H1 (cell line): ENCODE data around the gene OR8H2. TPM values are rescaled to one million over a fixed set of nuclear protein-coding genes. Genes with fewer than 3 reads are reported as not detected.
"Not testable (repeated sequence)": the region's sequence is repeated elsewhere in the genome, so short reads cannot be mapped to it uniquely, and the experiment has no call there.

Experiments used
- CTCF ChIA-PET: fragments of 300-600 bp; sonication (Branson Sonifier 250); formaldehyde crosslinking; loops from one replicate; lab custom pipeline; 2021; ENCODE audit not compliant: partially characterized antibody; lab: Charles Lee
- POLR2A ChIA-PET: fragments of 300-600 bp; sonication (Branson Sonifier 250); formaldehyde crosslinking; loops from one replicate; lab custom pipeline; 2021; ENCODE audit warnings: inconsistent platforms; ENCODE audit not compliant: partially characterized antibody; lab: Charles Lee
- DNase-seq, 2 experiments: peaks; one replicate each; pipeline versions ENCODE4 v3.0.0 to v3.0.0-alpha.2; 2010 to 2022; ENCODE audit warnings: low spot score in 2 of 2, low read depth in 1 of 2, mixed read lengths in 1 of 2
- FAIRE-seq: peaks from 2 replicates; lab custom pipeline; 2011; peaks lifted over from hg19 to GRCh38; lab: Jason Lieb, UNC
- H2AFZ ChIP-seq: 2 replicates; pipeline ENCODE4 v1.8.1; 2012; ENCODE audit warnings: low read length, inconsistent platforms
- H2AK5ac ChIP-seq: 2 replicates; pipeline ENCODE4 v1.6.1; 2013; ENCODE audit warnings: low read depth, low read length
- H2BK120ac ChIP-seq: replicated peaks from 2 replicates; pipeline ENCODE3; 2013; ENCODE audit warnings: low read depth, low read length, inconsistent platforms
- H2BK12ac ChIP-seq: 2 replicates; pipeline ENCODE4 v1.6.1; 2013; ENCODE audit warnings: low read depth, low read length
- H2BK15ac ChIP-seq: 2 replicates; pipeline ENCODE4 v1.6.1; 2013; ENCODE audit warnings: low read length
- H2BK20ac ChIP-seq: 2 replicates; pipeline ENCODE4 v1.6.1; 2013; ENCODE audit warnings: low read length
- H2BK5ac ChIP-seq: 2 replicates; pipeline ENCODE4 v1.6.1; 2013; ENCODE audit warnings: low read depth, low read length
- H3K14ac ChIP-seq: 2 replicates; pipeline ENCODE4 v1.6.1; 2013; ENCODE audit warnings: inconsistent platforms; ENCODE audit not compliant: insufficient read length
- H3K18ac ChIP-seq: 2 replicates; pipeline ENCODE4 v1.6.1; 2013; ENCODE audit warnings: low read length; ENCODE audit errors: extremely low read depth
- H3K23ac ChIP-seq: 2 replicates; pipeline ENCODE4 v1.6.1; 2013; ENCODE audit warnings: inconsistent platforms; ENCODE audit not compliant: insufficient read length
- H3K23me2 ChIP-seq: 2 replicates; pipeline ENCODE4 v1.6.1; 2013; ENCODE audit warnings: low read depth, low read length
- H3K27ac ChIP-seq: 2 replicates; pipeline ENCODE4 v1.6.1; 2011; ENCODE audit warnings: low read depth, low read length, inconsistent platforms
- H3K27me3 ChIP-seq, 4 experiments: replicated peaks in 1 of 4; 1 replicate in 1 of 4; 2 replicates in 3 of 4; pipeline versions ENCODE4 v1.6.1 to v1.8.1; 2011 to 2013; ENCODE audit warnings: low read length in 3 of 4, mild to moderate bottlenecking in 3 of 4, inconsistent platforms in 2 of 4, mixed read lengths in 2 of 4, moderate library complexity in 1 of 4; ENCODE audit not compliant: control insufficient read depth in 3 of 4, insufficient read depth in 3 of 4; ENCODE audit errors: extremely low read depth in 1 of 4
- H3K36me3 ChIP-seq, 4 experiments: 2 replicates each; pipeline versions ENCODE4 v1.6.1 to v1.8.1; 2011 to 2013; ENCODE audit warnings: mild to moderate bottlenecking in 4 of 4, low read length in 3 of 4, moderate library complexity in 2 of 4, control low read depth in 1 of 4, inconsistent platforms in 1 of 4; ENCODE audit not compliant: insufficient read depth in 4 of 4, control insufficient read depth in 2 of 4
- H3K4ac ChIP-seq: replicated peaks from 2 replicates; pipeline ENCODE3; 2013; ENCODE audit warnings: low read length, low read depth, mixed read lengths, inconsistent platforms; ENCODE audit not compliant: insufficient read length
- H3K4me1 ChIP-seq, 4 experiments: replicated peaks in 1 of 4; 1 replicate in 1 of 4; 2 replicates in 3 of 4; pipeline versions ENCODE4 v1.6.1 to v1.8.1; 2011 to 2013; ENCODE audit warnings: low read length in 3 of 4, inconsistent platforms in 2 of 4, mixed read lengths in 1 of 4; ENCODE audit not compliant: insufficient read depth in 4 of 4, control insufficient read depth in 3 of 4
- H3K4me2 ChIP-seq, 2 experiments: 2 replicates each; pipeline versions ENCODE4 v1.6.1 to v1.8.1; 2011 to 2013; ENCODE audit warnings: low read depth in 2 of 2, low read length in 2 of 2, control low read depth in 1 of 2, inconsistent platforms in 1 of 2, mild to moderate bottlenecking in 1 of 2; ENCODE audit not compliant: insufficient read depth in 1 of 2
- H3K4me3 ChIP-seq, 4 experiments: fragments of 200-600, 300-600 bp in 1 of 4; sonication (generic), shearing (Covaris generic), sonication (Bioruptor Twin) in 1 of 4; 2 replicates each; pipeline versions ENCODE4 v1.5.1 to v1.8.1; 2011 to 2016; ENCODE audit warnings: low read length in 4 of 4, low read depth in 3 of 4, control low read depth in 2 of 4, inconsistent platforms in 2 of 4, mild to moderate bottlenecking in 2 of 4, mixed read lengths in 1 of 4, moderate library complexity in 1 of 4; ENCODE audit not compliant: insufficient read depth in 2 of 4; ENCODE audit errors: extremely low read depth in 1 of 4
- H3K56ac ChIP-seq: replicated peaks from 2 replicates; pipeline ENCODE3; 2013; ENCODE audit warnings: low read depth, mild to moderate bottlenecking, mixed read lengths, low read length, inconsistent platforms; ENCODE audit not compliant: insufficient read length
- H3K79me1 ChIP-seq: 2 replicates; pipeline ENCODE4 v1.6.1; 2013; ENCODE audit warnings: low read depth, low read length, control low read depth
- H3K79me2 ChIP-seq, 2 experiments: 2 replicates each; pipeline versions ENCODE4 v1.6.1 to v1.8.1; 2012 to 2013; ENCODE audit warnings: low read length in 2 of 2, mild to moderate bottlenecking in 2 of 2, inconsistent platforms in 1 of 2; ENCODE audit not compliant: insufficient read depth in 2 of 2, control insufficient read depth in 1 of 2
- H3K9ac ChIP-seq, 4 experiments: replicated peaks in 1 of 4; 1 replicate in 1 of 4; 2 replicates in 3 of 4; pipeline versions ENCODE4 v1.6.1 to v1.8.1; 2011 to 2013; ENCODE audit warnings: low read depth in 3 of 4, low read length in 3 of 4, control low read depth in 2 of 4, mild to moderate bottlenecking in 2 of 4, moderate library complexity in 2 of 4, inconsistent platforms in 1 of 4; ENCODE audit errors: extremely low read depth in 1 of 4
- H3K9me3 ChIP-seq, 2 experiments: 2 replicates each; pipeline versions ENCODE4 v1.6.1 to v1.8.1; 2012 to 2013; ENCODE audit warnings: mild to moderate bottlenecking in 2 of 2, moderate library complexity in 2 of 2, control low read depth in 1 of 2, inconsistent platforms in 1 of 2, low read depth in 1 of 2, low read length in 1 of 2, mixed read lengths in 1 of 2; ENCODE audit not compliant: insufficient read depth in 2 of 2
- H4K20me1 ChIP-seq, 2 experiments: replicated peaks in 1 of 2; 2 replicates each; pipeline versions ENCODE3 to v1.8.1; 2011 to 2013; ENCODE audit warnings: inconsistent platforms in 2 of 2, low read length in 2 of 2, mild to moderate bottlenecking in 1 of 2; ENCODE audit not compliant: insufficient read depth in 2 of 2, control insufficient read depth in 1 of 2
- H4K5ac ChIP-seq: 2 replicates; pipeline ENCODE4 v1.6.1; 2013; ENCODE audit warnings: low read length, low read depth, mixed read lengths, inconsistent platforms; ENCODE audit not compliant: insufficient read length
- H4K8ac ChIP-seq: 2 replicates; pipeline ENCODE4 v1.8.0; 2013; ENCODE audit warnings: mild to moderate bottlenecking, moderate library complexity, low read length, inconsistent platforms; ENCODE audit not compliant: insufficient read depth; ENCODE audit errors: extremely low read depth
- H4K91ac ChIP-seq: replicated peaks from 2 replicates; pipeline ENCODE3; 2013; ENCODE audit warnings: low read length, mixed read lengths, inconsistent platforms; ENCODE audit not compliant: insufficient read length
- WGBS, 2 experiments: shearing (Covaris generic) in 1 of 2; methylation state at CpG; one replicate each; pipeline versions ENCODE4 v1.1.6 to v1.1.7; 2013 to 2015; ENCODE audit warnings: low lambda C conversion rate in 2 of 2, mixed read lengths in 2 of 2, inconsistent platforms in 1 of 2, low coverage in 1 of 2, missing lambda C conversion rate in 1 of 2; ENCODE audit not compliant: insufficient replicate concordance in 2 of 2, insufficient coverage in 1 of 2, insufficient read length in 1 of 2; ENCODE audit errors: extremely low coverage in 1 of 2, missing lambda C conversion rate in 1 of 2; 5-methylcytosine and 5-hydroxymethylcytosine counted together
- polyA plus RNA-seq, 7 experiments: library from polyadenylated mRNA; depleted of rRNA in 3 of 7; stranded (reverse) in 5 of 7; unstranded in 2 of 7; fragments of >200 nt in 5 of 7; fragments of 200-250 nt in 2 of 7; gene quantifications; 1 replicate in 5 of 7; 2 replicates in 1 of 7; 4 replicates in 1 of 7; pipeline versions ENCODE4 v1.2.1 to v1.2.3, GENCODE V29; 2011 to 2013; ENCODE audit warnings: missing spikeins in 2 of 7, mixed read lengths in 2 of 7
- total RNA-seq: library from RNA; stranded (reverse); fragmentation: NEBNext Ultra II Directional; extraction: Animal tissue kit (Norgen Biotek cat#: 25700); gene quantifications from 2 replicates; pipeline ENCODE4 v1.2.1, GENCODE V29; 2021

The OR8H2 gene
- total and polyA plus RNA-seq, 2 of the 8 experiments (the other 6 are each of a cell fraction or from before 2014, with no cell fraction given) = not detected

GRCh38 chr11:56143681-56144080 is 40.2 kb downstream of the OR8H2 start:
- H3K4me1 ChIP-seq, H2AFZ ChIP-seq, H3K27ac ChIP-seq, H2BK20ac ChIP-seq, FAIRE-seq, CTCF ChIA-PET, H3K4me2 ChIP-seq, H3K79me1 ChIP-seq, H2BK15ac ChIP-seq, H3K23ac ChIP-seq, H2AK5ac ChIP-seq, H4K91ac ChIP-seq, POLR2A ChIA-PET, H2BK120ac ChIP-seq, H3K14ac ChIP-seq, H3K56ac ChIP-seq, H3K4me3 ChIP-seq, H3K27me3 ChIP-seq, H3K79me2 ChIP-seq, H3K9me3 ChIP-seq, H3K4ac ChIP-seq, H3K9ac ChIP-seq, H2BK5ac ChIP-seq, H3K18ac ChIP-seq, H3K23me2 ChIP-seq, H3K36me3 ChIP-seq, H4K5ac ChIP-seq, H4K8ac ChIP-seq, DNase-seq, H2BK12ac ChIP-seq, H4K20me1 ChIP-seq: not testable (repeated sequence)
- whole genome bisulfite sequencing, 2 experiments = 100% methylated on average over 1 of the region's 30 CpGs; no CpG with 5 or more reads in 1 of the 2 experiments
